Stimulated activated CD8-positive, alpha-beta memory T cell treated with anti-CD3 and anti-CD28 coated beads, Interleukin-15, amount 100 ng/mL, for 24 hours (primary cell): ENCODE results near the gene GPR176.
"Not testable (repeated sequence)": the region's sequence is repeated elsewhere in the genome, so short reads cannot be mapped to it uniquely, and the experiment has no call there.

Experiments used
- DNase-seq: peaks from one replicate; pipeline ENCODE4 v3.0.0-alpha.2; 2020; ENCODE audit warnings: low read depth

The GPR176 gene

DNA sequence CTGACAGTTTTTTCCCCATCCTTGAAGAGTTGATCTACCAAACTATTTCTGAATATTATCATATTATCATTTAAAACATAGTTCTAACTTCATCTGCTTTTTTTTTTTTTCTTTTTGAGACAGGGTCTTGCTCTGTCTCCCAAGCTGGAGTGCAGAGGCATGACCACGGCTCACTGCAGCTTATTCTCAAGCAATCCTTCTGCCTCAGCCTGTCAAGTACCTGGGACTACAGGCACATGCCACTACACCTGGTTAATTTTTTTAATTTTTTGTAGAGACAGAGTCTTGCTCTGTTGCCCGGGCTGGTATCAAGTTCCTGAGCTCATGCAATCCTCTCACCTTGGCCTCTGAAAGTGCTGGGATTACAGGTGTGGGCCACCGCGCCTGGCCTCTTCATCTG, 15.2 kb upstream of the GPR176 start:
- DNase-seq = no peak

GRCh38 chr15:39934397-39935071, 14.5 kb upstream of the GPR176 start:
- no peak for DNase-seq

DNA sequence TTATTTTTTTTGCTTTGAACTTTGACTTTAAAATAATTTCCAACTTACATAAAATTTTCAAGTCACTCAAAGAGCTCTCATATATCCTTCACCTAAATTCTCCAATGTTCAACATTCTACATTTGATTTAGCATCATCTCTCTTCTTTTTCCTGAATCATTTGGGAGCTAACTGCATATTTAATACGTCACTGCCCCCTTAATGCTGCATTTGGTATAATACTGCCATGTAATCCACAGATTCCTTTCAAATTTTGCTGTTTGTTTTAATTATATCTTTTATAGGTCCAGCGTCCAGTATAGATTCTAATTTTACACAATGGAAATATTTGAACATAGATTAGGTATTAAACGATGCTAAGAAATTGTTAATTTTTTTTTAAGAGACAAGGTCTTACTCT, 11.5 kb upstream of the GPR176 start:
- no peak for DNase-seq

DNA sequence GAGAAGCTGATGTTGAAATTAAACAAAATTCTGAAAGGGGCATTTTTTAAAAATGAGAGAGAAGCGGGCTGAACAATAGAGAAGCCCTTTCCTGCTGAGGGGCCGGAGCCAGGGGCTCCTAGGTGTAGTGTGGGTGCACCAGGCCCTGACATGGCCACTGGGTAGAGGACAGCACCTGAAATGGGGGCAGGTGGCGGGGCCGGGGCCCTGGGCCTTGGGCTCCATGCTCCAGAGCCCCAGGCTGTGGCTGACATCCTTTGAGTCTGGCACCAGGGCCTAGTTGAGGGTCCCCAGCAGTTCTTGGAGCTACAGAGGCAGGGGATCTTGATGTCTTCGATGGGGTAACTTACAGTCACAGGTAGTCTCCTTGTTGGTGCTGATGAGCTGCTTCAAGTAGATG, 6.5 kb upstream of the GPR176 start:
- no peak for DNase-seq

- DNase-seq = no peak
Measured at GRCh38 chr15:39925112-39925842, 5.2 kb upstream of the GPR176 start.

DNA sequence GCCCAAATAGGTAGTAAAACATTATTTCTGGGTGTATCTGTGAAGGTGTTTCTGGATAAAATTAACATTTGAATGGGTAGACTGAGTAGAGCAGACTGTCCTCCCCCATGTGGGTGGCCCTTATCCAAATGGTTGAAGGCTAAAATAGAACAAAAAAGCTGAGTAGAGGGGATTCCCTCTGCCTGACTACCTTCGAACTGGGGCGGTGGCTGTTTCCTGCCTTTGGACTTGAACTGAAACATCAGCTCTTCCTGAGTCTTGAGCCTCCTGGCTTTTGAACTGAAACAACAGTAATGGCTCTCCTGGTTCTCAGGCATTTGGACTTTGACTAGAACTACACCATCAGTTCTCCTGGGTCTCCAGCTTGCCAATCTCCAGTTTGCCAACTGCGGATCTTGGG, 4.4 kb upstream of the GPR176 start:
- DNase-seq = no peak

- DNase-seq = no peak
Measured at GRCh38 chr15:39922462-39923092, 2.5 kb upstream of the GPR176 start.

GRCh38 chr15:39921274-39921638, 1.2 kb upstream of the GPR176 start:
- DNase-seq = no peak

- peak; percentile 50 for DNase-seq
Measured at GRCh38 chr15:39920510-39921273, 626 bp upstream of the GPR176 start.

- DNase-seq = no peak
Measured at GRCh38 chr15:39919411-39919747, 687 bp downstream of the GPR176 start.

DNA sequence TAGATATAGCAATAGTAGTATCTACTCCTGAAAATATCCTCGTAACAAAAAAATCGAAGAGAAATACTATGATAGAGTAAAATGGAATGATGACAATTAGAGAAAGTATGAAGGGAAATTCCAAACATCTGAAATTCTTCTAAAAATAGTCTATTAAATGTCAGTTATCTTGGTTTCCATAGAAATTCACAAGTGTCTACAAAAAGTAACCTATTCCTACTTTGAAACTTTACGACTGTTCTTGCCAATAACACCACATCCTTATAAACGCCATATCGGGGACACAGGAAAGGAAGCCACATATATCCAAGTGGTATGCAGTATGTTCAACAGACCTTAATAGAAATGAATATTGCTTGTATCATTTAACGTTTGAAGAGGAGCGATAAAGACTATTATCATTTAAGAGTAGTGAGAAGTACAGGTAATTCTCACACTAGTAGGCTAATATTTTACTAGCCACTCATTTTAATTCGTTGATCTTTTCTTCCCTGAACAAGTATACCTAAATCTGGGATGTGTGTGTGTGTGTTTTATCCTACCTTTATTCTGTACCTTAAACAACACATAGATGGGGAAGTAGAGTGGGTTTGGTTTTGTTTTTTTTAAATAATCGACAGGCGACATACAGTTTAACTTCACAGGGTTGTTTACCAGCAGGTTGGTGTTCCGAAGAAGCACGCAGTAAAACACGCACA, 1.2 kb downstream of the GPR176 start:
- no peak for DNase-seq

DNA sequence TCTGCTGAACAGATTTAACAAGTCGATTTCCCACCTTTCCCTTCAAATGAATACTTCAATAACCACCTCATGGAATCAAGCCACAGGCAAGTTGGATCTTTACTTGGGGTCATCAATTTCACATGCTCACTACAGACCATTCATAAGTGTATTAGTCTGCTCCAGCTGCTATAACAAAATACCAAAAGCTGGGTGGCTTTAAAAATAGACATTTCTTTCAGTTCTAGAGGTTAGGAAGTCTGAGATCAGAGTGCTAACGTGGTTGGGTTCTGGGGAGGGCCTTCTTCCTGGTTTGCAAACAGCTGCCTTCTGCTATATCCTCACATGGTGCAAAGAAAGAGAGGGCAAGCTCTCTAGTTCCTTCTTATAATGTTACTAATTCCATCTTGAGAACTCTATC, 5.1 kb downstream of the GPR176 start:
- DNase-seq = no peak

- DNase-seq = no peak
Measured at GRCh38 chr15:39909007-39909406, 11.1 kb downstream of the GPR176 start.

- DNase-seq = no peak
Measured at GRCh38 chr15:39908186-39908585, 11.9 kb downstream of the GPR176 start.

GRCh38 chr15:39907216-39907615, 12.8 kb downstream of the GPR176 start:
- no peak for DNase-seq

GRCh38 chr15:39904115-39904514, 16.0 kb downstream of the GPR176 start:
- no peak for DNase-seq

- DNase-seq = no peak
Measured at GRCh38 chr15:39898317-39898716, 21.7 kb downstream of the GPR176 start.

- DNase-seq = no peak
Measured at GRCh38 chr15:39896846-39897245, 23.2 kb downstream of the GPR176 start.

GRCh38 chr15:39896101-39896500, 24.0 kb downstream of the GPR176 start:
- DNase-seq = no peak

- DNase-seq = not testable (repeated sequence)
Measured at GRCh38 chr15:39893051-39893450, 27.0 kb downstream of the GPR176 start.

- no peak for DNase-seq
Measured at GRCh38 chr15:39892418-39892817, 27.6 kb downstream of the GPR176 start.

GRCh38 chr15:39890621-39891020, 29.4 kb downstream of the GPR176 start:
- no peak for DNase-seq
